ENCODE results near the gene LRRC3.

DNA sequence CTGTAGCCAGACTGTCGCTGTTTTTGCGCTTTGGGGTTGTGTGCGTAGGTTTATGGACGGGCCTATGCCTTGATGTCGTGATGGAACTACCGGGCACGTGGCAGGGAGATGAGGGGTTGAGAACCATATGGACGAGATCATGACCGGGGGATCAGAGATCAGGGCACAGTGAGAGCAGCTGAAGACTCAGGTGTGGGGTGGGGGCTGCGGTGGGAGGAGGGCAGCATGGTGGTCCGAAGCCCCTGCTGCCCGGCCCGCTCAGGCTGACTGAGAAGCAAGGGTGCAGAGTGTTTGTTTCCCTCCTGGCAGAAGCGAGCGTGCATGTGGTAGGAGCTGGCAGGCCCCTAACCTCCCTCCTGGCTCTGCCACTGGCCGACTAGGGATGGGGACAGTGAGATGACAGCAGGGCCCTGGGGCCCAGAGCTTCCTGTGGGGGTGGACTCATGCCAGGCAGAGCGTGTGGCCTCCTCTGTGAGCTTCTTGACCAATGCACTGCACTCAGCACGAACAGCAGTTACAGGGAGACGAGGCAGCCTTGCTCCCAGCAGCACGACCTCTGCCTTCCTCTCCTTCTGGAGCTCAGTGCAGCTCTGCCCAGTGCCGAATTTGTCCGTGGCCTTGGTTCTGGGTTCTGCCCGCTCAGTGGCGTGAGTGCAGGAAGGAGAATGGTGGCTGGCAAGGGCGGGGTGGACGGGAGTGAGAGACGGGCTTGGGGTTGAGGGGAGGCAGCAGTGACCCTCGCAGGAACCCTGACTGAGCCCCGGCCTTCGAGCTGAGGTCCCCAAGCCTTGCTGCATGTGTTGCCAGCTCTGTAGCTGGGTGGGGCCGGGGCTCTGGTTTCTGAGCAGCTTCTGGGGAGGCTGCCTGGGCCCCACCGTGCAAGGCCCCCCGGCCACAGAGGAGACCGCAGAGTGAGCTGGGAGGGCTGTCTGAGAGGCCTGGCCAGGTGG, 22.2 kb upstream of the LRRC3 start:
- TF ChIP-seq, protein P1, sequence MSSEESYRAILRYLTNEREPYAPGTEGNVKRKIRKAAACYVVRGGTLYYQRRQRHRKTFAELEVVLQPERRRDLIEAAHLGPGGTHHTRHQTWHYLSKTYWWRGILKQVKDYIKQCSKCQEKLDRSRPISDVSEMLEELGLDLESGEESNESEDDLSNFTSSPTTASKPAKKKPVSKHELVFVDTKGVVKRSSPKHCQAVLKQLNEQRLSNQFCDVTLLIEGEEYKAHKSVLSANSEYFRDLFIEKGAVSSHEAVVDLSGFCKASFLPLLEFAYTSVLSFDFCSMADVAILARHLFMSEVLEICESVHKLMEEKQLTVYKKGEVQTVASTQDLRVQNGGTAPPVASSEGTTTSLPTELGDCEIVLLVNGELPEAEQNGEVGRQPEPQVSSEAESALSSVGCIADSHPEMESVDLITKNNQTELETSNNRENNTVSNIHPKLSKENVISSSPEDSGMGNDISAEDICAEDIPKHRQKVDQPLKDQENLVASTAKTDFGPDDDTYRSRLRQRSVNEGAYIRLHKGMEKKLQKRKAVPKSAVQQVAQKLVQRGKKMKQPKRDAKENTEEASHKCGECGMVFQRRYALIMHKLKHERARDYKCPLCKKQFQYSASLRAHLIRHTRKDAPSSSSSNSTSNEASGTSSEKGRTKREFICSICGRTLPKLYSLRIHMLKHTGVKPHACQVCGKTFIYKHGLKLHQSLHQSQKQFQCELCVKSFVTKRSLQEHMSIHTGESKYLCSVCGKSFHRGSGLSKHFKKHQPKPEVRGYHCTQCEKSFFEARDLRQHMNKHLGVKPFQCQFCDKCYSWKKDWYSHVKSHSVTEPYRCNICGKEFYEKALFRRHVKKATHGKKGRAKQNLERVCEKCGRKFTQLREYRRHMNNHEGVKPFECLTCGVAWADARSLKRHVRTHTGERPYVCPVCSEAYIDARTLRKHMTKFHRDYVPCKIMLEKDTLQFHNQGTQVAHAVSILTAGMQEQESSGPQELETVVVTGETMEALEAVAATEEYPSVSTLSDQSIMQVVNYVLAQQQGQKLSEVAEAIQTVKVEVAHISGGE (tag by site-specific recombination; conservative IDR thresholded peaks at IDR 0.05; ENCODE audit: low read depth) = no peak
- TF ChIP-seq, protein P2, sequence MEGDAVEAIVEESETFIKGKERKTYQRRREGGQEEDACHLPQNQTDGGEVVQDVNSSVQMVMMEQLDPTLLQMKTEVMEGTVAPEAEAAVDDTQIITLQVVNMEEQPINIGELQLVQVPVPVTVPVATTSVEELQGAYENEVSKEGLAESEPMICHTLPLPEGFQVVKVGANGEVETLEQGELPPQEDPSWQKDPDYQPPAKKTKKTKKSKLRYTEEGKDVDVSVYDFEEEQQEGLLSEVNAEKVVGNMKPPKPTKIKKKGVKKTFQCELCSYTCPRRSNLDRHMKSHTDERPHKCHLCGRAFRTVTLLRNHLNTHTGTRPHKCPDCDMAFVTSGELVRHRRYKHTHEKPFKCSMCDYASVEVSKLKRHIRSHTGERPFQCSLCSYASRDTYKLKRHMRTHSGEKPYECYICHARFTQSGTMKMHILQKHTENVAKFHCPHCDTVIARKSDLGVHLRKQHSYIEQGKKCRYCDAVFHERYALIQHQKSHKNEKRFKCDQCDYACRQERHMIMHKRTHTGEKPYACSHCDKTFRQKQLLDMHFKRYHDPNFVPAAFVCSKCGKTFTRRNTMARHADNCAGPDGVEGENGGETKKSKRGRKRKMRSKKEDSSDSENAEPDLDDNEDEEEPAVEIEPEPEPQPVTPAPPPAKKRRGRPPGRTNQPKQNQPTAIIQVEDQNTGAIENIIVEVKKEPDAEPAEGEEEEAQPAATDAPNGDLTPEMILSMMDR (tag by site-specific recombination; IDR thresholded peaks at IDR 0.05) = no peak
- TF ChIP-seq ZNF76 (tag by site-specific recombination; IDR thresholded peaks at IDR 0.05; ENCODE audit: borderline replicate concordance, low read depth) (no peak), YY1 (tag by site-specific recombination; IDR thresholded peaks at IDR 0.05) (no peak), GLI4 (tag by site-specific recombination; IDR thresholded peaks at IDR 0.05) (no peak)

All from HEK293 (cell line).